Upper lobe of left lung (tissue), 6 donors: ENCODE data around the gene GET4. TPM values are rescaled to one million over a fixed set of nuclear protein-coding genes. Genes with fewer than 3 reads are reported as not detected.

Source experiments
- ATAC-seq, 2 donors: fragments of 200-7000 bp; cut with Tn5 transposase; one replicate each; pipeline ENCODE4 v1.9.1; 2022; ENCODE audit warnings: mild to moderate bottlenecking in 2 of 2, moderate library complexity in 2 of 2; ENCODE audit not compliant: low FRiP score in 2 of 2
- DNase-seq, 2 donors: peaks; one replicate each; pipeline ENCODE4 v3.0.0-alpha.2; 2019 to 2020
- H3K27ac ChIP-seq, 4 donors: fragments of 200-600 bp; sonication (generic); one replicate each; pipeline ENCODE4 v1.5.1; 2016 to 2019
- H3K27me3 ChIP-seq, 4 donors: fragments of 200-600 bp; sonication (generic); one replicate each; pipeline ENCODE4 v1.5.1; 2017 to 2019
- H3K36me3 ChIP-seq, 4 donors: fragments of 200-600 bp; sonication (generic); one replicate each; pipeline ENCODE4 v1.5.1; 2016 to 2019
- H3K4me1 ChIP-seq, 4 donors: fragments of 200-600 bp; sonication (generic); one replicate each; pipeline ENCODE4 v1.5.1; 2018 to 2019
- H3K4me3 ChIP-seq, 4 donors: fragments of 200-600 bp; sonication (generic); one replicate each; pipeline ENCODE4 v1.5.1; 2017 to 2019; ENCODE audit warnings: mild to moderate bottlenecking in 2 of 4, moderate library complexity in 1 of 4
- H3K9me3 ChIP-seq, 4 donors: fragments of 200-600 bp; sonication (generic); one replicate each; pipeline ENCODE4 v1.5.1; 2018 to 2019
- CTCF ChIP-seq, 6 experiments: fragments of 450-650 bp in 4 of 6; fragments of 200-600 bp in 2 of 6; sonication (generic) in 2 of 6; IDR thresholded peaks; one replicate each; pipeline ENCODE4 v1.5.1; 2016 to 2019; ENCODE audit warnings: antibody characterized with exemption in 6 of 6
- EP300 ChIP-seq, 4 donors: sonication (generic); formaldehyde crosslinking; IDR thresholded peaks; one replicate each; pipeline ENCODE4 v1.5.1; 2017; ENCODE audit warnings: antibody characterized with exemption in 4 of 4, control low read depth in 2 of 4
- POLR2A ChIP-seq, 4 donors: fragments of 450-650 bp; IDR thresholded peaks; one replicate each; pipeline ENCODE4 v1.5.1; 2016 to 2017; ENCODE audit warnings: antibody characterized with exemption in 4 of 4, mild to moderate bottlenecking in 2 of 4
- POLR2AphosphoS5 ChIP-seq, 2 donors: sonication (generic); formaldehyde crosslinking; IDR thresholded peaks; one replicate each; pipeline ENCODE4 v1.5.1; 2017; ENCODE audit warnings: antibody characterized with exemption in 2 of 2
- WGBS, 2 donors: methylation state at CpG; one replicate each; pipeline ENCODE4 v1.1.5; 2017 to 2018; 5-methylcytosine and 5-hydroxymethylcytosine counted together
- total RNA-seq, 6 donors: library from RNA; depleted of rRNA in 4 of 6; stranded (reverse); fragments of >200 nt in 4 of 6; gene quantifications; one replicate each; pipeline versions ENCODE4 v1.1.0 to v1.2.1, GENCODE V29; 2016 to 2021
- donor health status: DM: no; HTN: no; CAD: no; lungs with moderate emphysema.
- donor health status: DM: no; HTN: yes; CAD: no; lungs with severe emphysema.

GET4 gene
- total RNA-seq, 6 donors from 2014 or later: 26.0 to 82.6 (median 40.8) TPM

- TF ChIP-seq POLR2AphosphoS5 (IDR thresholded peaks at IDR 0.05): peak; percentile 31 to 47
- peak in 1 of 4 donors; percentile 36 for TF ChIP-seq EP300 (IDR thresholded peaks at IDR 0.05)
- TF ChIP-seq CTCF (IDR thresholded peaks at IDR 0.05): no peak
- TF ChIP-seq POLR2A (IDR thresholded peaks at IDR 0.05): no peak
- H3K4me3 ChIP-seq: no peak overlapping the region
- peak overlapping the region; percentile 44 to 81 (median 76) for H3K27ac ChIP-seq
- ATAC-seq (peak; percentile 39 to 79), DNase-seq (peak; percentile 50 to 73)
- peaks cover 13 to 16% (median 13%) of the 10 kb centered on the region in 4 donors for H3K4me1 ChIP-seq
- 64 to 79% methylated on average over 18 of the region's 18 CpGs for WGBS, 2 donors
- H3K27me3 ChIP-seq: no peaks in the 10 kb centered on the region
- no peaks in the 10 kb centered on the region for H3K9me3 ChIP-seq
- H3K36me3 ChIP-seq: peaks cover 13 to 85% (median 58%) of the 10 kb centered on the region in 4 donors
These were observed 9.4 kb upstream of the GET4 start for GRCh38 chr7:867001-867405.

- DNase-seq: peak; percentile 56 to 66
These were observed 8.8 kb upstream of the GET4 start for GRCh38 chr7:867406-868188.

GRCh38 chr7:868189-868486 is 8.2 kb upstream of the GET4 start:
- no peak overlapping the region for H3K4me3 ChIP-seq
- H3K9me3 ChIP-seq: no peaks in the 10 kb centered on the region
- WGBS, 2 donors: 94% methylated on average over 12 to 14 of the region's 17 CpGs
- peak overlapping the region; percentile 44 to 81 (median 76) for H3K27ac ChIP-seq
- DNase-seq (peak in 1 of 2 donors; percentile 64), ATAC-seq (no peak)
- TF ChIP-seq CTCF (IDR thresholded peaks at IDR 0.05) (no peak), POLR2AphosphoS5 (IDR thresholded peaks at IDR 0.05) (no peak), POLR2A (IDR thresholded peaks at IDR 0.05) (no peak), EP300 (IDR thresholded peaks at IDR 0.05) (no peak)
- peaks cover 13 to 18% (median 15%) of the 10 kb centered on the region in 4 donors for H3K4me1 ChIP-seq
- no peaks in the 10 kb centered on the region for H3K27me3 ChIP-seq
- H3K36me3 ChIP-seq: peaks cover 8 to 83% (median 57%) of the 10 kb centered on the region in 4 donors

More at GRCh38 chr7:867406-868188, 8.8 kb upstream of the GET4 start:
- peaks cover 13 to 16% (median 13%) of the 10 kb centered on the region in 4 donors for H3K4me1 ChIP-seq
- H3K9me3 ChIP-seq: no peaks in the 10 kb centered on the region
- H3K27me3 ChIP-seq: no peaks in the 10 kb centered on the region
- TF ChIP-seq CTCF (IDR thresholded peaks at IDR 0.05) (no peak), POLR2AphosphoS5 (IDR thresholded peaks at IDR 0.05) (peak in 1 of 2 donors; percentile 26), POLR2A (IDR thresholded peaks at IDR 0.05) (no peak)
- peak overlapping the region; percentile 44 to 81 (median 76) for H3K27ac ChIP-seq
- ATAC-seq: peak; percentile 43 to 61
- no peak overlapping the region for H3K4me3 ChIP-seq
- peaks cover 9 to 85% (median 58%) of the 10 kb centered on the region in 4 donors for H3K36me3 ChIP-seq
- 75 to 80% methylated on average over 21 to 22 of the region's 22 CpGs for WGBS, 2 donors

- no peaks in the 10 kb centered on the region for H3K9me3 ChIP-seq
- ATAC-seq (no peak), DNase-seq (peak in 1 of 2 donors; percentile 52)
- H3K36me3 ChIP-seq: peaks cover 8 to 78% (median 54%) of the 10 kb centered on the region in 4 donors
- no peak for TF ChIP-seq POLR2A (IDR thresholded peaks at IDR 0.05)
- no peak for TF ChIP-seq POLR2AphosphoS5 (IDR thresholded peaks at IDR 0.05)
- TF ChIP-seq EP300 (IDR thresholded peaks at IDR 0.05): no peak
- no peak for TF ChIP-seq CTCF (IDR thresholded peaks at IDR 0.05)
- H3K27ac ChIP-seq: peak overlapping the region in 1 of 4 donors; percentile 54
- no peak overlapping the region for H3K4me3 ChIP-seq
- H3K27me3 ChIP-seq: no peaks in the 10 kb centered on the region
- 89 to 93% methylated on average over 14 of the region's 14 CpGs for WGBS, 2 donors
- H3K4me1 ChIP-seq: peaks cover 21 to 28% (median 26%) of the 10 kb centered on the region in 4 donors
These were observed 7.0 kb upstream of the GET4 start for GRCh38 chr7:869348-869747.
